GM19035 (cell line): Measurements from ENCODE around the gene RBBP4.

Source experiments
- ATAC-seq: cut with Tn5 transposase; IDR thresholded peaks from one replicate; pipeline ENCODE4 v1.9.1; 2021; ENCODE audit not compliant: unreplicated experiment

Gene RBBP4

DNA sequence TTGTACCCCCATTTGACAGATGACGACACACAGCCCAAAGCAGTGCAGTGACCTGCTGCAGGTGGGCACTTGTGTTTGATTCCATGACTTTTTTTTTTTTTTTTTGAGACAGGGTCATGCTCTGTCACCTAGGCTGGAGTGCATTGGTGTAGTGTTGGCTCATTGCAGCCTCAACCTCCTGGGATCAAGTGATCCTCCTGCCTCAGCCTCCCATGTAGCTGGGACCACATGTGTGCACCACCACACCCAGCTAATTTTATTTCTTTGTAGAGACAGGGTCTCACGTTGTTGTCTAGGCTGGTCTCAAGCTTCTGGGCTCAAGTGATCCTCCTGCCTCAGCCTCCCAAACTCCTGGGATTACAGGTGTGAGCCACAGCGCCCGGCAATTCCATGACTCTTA is 66.5 kb downstream of the RBBP4 start:
- ATAC-seq = no peak

DNA sequence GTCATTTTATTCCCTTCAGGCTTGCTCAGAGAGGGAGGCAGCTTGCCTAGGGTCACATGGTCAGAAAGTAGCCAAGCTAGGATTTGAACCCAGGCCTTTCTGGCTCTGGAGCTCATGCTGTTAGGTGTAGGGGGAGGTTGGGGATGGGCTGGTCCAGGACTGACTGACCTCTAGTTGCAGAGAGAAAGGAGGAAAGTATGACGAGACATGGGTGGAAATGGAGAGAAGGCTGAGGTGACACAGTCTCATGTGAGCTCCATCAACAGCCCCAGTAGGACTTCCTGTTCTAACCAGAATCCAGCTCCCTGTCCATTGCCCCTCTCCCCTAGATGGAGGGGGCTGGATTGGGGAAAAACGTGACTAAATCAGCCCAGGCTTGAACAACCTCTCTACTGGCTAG is 67.0 kb downstream of the RBBP4 start:
- no peak for ATAC-seq

DNA sequence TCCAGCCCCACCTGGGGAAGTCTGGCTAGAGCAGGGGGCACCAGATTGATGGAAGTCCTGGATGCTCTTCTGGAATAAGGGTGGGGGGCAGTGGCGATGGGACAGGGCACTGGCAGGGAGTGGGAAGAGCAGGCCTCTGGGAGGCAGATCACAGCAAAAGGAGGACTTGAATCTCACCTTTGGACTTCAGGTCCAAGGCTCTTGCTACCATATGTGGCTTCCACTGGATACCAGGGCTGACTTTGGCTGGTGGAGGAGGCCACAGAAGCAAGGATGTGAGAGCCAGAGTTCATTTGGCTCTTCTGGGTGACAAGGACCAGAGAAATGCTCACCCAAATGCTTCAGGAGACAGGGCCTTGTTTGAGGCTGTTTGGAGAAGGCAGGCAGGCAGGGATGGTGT is 67.5 kb downstream of the RBBP4 start:
- ATAC-seq = no peak

GRCh38 chr1:32719681-32720275 is 68.8 kb downstream of the RBBP4 start:
- no peak for ATAC-seq

DNA sequence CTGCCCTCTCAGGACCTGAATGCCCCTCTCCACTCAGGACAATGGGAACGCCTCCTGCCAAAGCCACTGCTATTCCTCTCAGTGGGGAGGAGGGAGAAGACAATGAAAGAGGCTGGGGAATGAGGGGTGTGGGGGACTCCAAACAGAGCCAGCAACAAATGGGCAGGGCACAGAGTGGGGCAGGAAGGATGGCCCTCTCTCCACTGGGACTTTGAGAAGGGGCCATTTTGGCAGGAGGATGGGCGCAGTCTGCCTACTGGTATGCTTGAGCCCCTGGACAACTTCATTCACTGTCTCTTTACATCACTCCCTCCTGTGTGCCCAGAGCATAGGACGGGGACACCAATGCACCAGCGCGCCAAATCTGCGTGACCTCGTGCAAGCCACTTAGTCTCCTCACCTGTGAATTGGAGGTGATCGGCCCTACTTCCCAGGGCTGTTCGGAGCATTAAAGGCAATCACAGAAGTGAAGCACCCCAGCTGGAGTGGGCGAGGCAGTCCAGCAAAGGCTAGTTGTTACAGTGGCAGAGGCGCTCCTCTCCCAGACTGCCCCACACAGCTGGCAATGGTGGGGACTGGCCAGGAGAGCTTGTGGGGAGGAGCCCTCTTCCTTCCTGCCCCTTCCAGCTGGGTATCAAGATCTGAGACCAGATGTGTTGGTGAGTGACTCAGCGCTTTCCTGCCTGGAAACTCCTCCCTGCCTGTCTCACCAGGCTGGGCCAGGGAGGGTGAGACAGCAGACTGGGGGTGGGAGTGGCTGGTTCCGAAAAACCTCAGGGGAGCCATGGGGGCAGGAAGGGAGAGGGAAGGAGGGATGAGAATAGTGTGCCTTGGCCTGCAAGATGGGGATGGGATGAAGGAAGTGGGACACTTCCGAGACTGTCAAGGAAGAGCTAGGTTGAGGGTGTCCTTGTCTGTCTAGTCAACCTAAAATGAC is 73.9 kb downstream of the RBBP4 start:
- no peak for ATAC-seq

GRCh38 chr1:32725615-32725982 is 74.6 kb downstream of the RBBP4 start:
- ATAC-seq = no peak

DNA sequence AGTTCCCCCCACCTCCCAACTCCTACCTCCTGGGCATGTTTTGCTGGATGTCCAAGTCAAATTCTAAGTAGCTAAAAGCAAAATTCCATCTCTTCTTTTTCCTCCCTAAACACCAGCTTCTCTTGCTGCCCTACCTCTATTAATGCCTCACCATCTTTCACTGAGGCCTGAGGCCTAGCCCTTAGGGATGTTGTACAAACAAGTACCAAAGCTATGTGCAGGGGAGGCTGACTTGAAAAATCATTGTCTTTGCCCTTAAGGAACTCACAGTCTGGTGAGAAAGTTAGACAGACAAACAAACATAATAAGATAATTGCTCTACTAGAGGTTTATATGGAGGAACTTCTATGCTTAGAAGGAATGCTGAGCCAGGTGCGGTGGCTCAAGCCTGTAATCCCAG is 76.9 kb downstream of the RBBP4 start:
- ATAC-seq = no peak

GRCh38 chr1:32728413-32729077 is 77.5 kb downstream of the RBBP4 start:
- ATAC-seq = no peak

- ATAC-seq = no peak
These were observed 78.4 kb downstream of the RBBP4 start for GRCh38 chr1:32729254-32730046.

GRCh38 chr1:32733582-32734321 is 82.7 kb downstream of the RBBP4 start:
- ATAC-seq = no peak
